GM18519 (cell line): Measurements from ENCODE around the gene URB2.
A peak's percentile ranks its signal among the peaks of the same experiment; 100 is the strongest.
"Not testable (repeated sequence)": the region's sequence is repeated elsewhere in the genome, so short reads cannot be mapped to it uniquely, and the experiment has no call there.

ENCODE experiments used
- ATAC-seq: cut with Tn5 transposase; IDR thresholded peaks from one replicate; pipeline ENCODE4 v1.9.1; 2021; ENCODE audit warnings: mild to moderate bottlenecking, moderate library complexity; ENCODE audit not compliant: unreplicated experiment, low FRiP score

URB2 gene

DNA sequence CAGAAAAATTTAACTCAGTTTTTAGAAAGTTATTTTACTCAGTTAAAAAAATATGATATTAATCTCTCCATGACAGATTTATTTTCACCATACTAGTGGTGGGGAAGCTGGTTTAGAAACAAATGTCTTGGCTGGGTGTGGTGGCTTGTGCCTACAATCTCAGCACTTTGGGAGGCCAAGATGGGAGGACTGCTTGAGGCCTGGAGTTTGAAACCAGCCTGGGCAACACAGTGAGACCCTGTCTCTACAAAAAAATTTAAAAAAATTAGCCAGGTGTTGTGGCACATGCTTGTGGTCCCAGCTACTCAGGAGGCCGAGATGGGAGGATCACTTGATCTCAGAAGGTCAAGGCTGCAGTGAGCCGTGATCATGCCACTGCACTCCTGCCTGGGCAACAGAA, 17.5 kb upstream of the URB2 start:
- ATAC-seq, result no peak

DNA sequence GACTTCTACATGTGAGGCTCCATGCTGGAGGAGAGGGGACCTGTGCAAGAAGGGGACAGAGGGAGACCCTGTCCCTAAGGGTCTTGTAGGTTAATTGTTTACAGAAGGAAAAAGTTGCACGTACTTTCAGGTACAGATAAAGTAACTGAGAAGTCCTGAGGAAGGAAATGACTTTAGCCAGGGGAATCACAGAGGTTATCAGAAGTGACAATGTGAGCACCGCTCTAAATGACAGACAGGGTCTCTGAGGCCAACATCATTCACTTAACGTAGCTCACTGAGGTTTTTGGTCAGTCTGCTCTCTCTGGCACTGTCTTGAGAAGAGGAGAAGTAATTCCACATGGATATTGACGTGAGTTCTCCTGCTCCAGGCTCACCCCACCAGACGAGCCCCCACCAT, 12.1 kb upstream of the URB2 start:
- ATAC-seq, result no peak

DNA sequence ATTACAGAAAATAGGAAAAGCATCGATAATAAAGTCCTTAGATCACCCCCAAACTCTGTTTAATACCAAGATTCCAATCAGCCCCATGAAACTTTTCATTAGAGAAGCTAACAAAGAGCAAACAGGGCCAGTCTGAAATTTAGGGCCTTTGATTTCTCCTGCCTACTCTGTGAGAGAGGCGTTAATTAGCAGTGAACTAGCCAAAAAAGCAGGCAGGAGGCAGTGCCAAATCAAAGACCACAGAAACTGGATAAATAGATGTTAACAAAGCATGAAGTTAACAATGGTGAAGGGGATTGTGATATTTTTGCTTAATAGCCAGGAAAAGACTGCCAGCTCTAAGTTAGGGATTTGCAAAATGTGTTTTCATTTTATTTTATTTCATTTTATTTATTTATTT, 11.3 kb upstream of the URB2 start:
- no peak for ATAC-seq

DNA sequence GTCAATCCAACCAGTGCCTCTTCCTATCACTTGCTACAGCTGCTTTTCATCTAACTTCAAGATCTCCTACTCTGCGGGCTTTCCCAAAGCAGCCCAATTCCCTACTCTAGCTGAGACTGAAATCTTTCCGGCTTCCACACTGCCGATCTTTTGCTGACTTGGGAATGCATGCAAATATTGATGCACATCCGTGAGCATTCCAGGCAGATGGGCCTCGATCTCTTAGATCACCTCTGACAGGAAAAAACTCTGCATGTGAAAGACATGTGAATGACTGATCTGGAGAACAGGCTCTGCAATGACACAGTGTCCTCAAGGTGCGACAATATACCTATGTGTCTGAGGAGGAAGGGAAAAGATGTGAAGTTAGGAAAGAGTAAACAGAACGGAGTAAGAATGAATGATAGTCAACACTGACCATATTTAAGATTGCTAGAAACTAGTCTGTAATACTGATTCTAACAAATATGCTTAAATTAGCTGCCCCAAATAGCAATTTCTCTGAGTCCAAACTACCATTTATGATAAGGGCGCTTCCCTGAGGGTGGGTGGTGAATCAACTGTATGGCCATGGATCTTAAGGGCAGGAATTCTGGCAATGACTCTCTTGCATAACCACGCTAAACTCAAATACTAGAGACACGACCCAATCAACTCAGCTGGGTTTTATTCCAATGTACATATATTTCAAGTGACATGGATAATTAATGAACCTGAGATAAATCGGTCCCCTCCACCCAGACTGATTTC, 8.5 kb upstream of the URB2 start:
- no peak for ATAC-seq

DNA sequence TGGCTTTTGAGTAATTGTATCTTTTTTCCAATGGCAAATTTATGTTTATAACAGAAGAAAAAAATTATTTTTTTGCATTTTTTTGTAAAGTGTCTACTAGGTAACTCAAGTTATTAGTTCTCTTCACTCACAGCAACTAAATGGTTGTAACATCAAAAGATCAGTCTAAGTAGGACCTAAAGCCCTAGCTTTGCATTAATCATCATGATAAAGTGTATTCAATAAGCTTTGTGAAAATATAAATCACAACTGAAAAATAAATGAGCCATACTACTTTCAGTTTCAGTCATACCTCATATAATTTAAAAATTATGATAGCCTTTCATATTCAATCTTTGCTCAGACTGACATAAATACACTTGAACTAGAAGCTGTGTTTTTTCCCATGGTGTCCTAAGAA, 7.0 kb upstream of the URB2 start:
- ATAC-seq, result no peak

DNA sequence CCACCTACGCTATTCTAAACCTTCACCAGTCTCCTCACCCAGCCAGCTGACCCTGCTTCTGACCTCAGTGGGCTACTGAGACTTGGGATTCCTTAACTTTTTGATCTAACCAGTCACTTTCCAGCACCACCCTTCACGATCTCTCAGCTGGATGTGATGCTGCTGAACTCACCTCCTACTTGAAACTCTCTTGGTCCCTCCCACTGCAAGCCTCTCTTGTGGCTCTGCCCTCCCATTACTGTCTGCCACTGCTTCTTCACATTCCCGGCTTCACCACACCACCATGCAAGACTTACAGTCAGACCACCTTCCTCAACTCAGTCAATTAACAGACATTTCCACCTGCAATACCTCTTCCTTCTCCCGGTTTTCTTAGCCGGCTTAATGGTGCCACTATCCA, 6.4 kb upstream of the URB2 start:
- ATAC-seq, result no peak

DNA sequence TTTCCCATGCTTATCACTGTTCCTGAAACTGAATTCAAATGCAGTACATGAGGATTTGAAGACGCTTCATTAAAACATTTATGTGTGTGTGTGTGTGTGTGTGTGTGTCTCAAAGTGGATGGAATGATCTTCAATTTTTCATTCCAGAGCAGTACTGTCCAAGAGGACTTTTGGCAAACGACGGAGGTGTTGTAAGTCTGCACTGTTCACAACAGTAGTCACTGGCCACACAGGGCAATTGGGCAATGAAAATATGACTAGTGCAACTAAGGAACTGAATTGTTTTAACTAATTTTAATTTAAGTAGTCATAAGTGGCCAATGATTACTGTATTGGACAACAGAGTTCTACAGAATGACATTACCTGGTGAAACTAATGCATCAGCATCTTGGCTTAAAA, 5.2 kb upstream of the URB2 start:
- ATAC-seq, result no peak

DNA sequence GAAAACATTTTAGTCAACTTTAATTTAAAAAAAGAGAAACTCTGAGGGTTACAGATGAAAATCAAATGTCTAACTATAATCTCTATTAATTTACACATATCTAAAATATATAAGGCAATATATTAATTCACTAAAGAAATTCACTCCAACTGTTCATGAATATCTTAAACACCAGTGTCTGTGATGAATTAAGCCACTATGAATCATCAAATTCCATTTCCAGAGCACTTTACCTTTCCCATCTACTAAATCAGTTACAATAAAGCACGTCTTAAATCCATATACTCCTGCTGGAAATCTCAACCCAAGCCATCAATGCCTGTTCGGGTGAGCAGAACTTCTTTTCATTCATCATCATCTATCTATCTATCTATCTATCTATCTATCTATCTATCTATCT, 4.4 kb upstream of the URB2 start:
- ATAC-seq, result no peak

DNA sequence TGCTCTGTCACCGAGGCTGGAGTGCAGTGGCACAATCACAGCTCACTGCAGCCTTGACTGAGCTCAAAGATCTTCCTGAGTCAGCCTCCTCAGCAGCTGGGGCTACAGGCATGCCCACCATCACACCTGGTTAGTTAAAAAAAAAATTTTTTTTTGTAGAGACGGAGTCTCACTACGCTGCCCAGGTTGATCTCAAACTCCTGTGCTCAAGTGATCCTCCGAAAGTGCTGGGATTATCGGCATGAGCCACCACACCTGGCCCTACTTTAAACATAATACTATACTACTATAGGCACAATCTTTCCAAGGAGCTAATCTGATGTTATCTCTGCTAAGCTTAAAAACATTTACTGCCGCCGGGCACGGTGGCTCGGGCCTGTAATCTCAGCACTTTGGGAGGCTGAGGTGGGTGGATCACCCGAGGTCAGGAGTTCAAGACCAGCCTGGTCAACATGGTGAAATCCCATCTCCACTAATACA, 3.4 kb upstream of the URB2 start:
- not testable (repeated sequence) for ATAC-seq

DNA sequence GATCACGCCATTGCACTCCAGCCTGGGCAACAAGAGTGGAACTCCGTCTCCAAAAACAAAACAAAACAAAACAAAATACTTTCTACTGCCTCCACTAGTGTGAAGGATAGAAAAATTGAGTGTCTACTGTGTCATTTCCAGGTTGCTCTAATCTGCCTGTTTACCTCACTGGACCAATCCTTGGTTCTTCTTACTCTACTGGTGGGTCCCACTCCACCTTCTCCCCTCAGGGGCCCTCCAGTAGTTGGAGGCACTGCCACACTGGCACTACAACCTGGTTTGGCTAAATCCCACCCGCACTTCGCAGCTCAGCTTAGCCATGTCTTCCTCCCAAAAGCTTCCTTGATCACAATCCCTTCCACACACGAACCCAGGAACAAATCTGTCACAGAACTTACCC, 2.8 kb upstream of the URB2 start:
- ATAC-seq, result no peak

DNA sequence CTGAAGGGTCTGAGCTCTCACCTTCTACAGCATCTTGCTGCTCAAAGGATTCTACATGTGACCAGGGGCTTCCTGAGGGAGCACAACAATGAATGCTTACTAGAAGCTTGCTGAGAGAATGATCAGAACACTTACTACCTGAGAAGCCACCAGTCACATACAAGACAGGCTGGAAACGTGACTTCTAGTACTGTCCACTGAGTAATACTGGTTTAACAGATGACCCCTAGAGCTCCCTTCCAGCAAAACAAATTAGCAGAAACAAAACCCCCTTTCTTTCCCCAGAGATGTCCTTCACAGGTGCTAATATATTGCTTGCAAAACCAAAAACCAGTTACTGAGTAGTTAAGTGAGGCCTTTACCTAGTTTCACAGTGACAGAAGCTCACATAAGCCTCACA, 2.2 kb upstream of the URB2 start:
- no peak for ATAC-seq

DNA sequence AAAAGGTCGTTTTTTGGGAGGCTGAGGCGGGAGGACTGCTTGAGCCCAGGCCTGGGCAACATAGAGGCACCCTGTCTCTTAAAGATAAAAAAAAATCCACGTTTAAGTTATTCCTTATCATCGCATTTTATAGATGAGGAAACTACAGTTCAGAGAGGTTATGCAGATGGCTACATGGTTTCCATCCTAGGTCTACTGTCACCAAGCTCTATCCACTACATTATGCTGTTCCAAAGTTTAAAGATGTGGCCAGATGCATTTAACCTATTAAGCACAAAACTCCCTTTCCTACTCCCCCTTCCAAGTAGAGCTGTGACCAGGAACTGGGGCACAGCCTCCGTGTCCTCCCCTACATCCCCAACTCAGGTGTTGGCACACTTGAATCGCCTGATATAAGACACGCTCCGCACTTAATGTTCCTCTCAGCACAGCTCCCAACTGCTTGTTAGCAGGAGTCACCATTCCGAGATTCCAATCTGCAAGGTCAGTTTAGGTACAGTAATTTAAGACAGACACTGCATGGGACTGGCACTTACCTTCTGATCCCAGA, 1.5 kb upstream of the URB2 start:
- no peak for ATAC-seq

DNA sequence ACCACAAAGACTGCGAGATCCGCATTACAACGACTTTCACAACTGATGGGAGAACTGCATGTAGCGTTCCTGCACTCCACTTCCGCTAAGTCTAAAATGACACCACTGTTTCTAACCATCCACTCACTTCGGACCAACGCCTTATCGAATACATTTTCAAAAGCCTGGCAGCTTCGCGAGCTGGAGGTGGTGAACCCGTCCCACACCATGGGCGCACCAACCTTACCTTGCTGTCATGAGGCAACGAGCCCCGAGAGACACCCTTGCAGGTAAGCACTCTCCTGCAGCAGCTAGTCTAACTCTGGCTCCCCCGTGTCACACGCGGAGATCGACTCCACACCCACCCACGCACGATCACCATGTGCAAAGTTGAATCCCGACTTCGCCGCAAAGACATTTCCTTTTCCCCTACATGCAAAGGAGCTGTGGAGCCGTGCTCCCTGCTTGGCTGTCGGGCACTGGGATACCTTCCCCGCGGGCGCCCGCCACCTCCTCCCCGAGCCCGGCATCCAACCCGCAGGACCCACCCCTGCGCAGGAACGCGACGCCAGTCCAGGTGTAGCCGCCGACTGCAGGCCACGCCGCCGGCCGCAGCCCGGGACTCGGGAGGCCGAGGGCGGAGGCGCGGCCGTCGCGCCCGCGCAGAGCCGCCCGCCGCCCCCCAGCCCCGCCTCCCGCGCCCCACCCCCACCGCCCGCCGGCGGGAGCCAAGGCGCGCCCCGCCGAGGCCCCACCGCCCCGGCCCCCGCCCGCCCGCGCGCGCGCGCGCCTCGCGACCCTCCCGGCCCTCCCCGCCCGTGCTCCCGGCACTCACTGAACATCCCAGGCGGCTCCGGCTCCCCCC, 754 bp upstream of the URB2 start:
- ATAC-seq, result peak; percentile 24

DNA sequence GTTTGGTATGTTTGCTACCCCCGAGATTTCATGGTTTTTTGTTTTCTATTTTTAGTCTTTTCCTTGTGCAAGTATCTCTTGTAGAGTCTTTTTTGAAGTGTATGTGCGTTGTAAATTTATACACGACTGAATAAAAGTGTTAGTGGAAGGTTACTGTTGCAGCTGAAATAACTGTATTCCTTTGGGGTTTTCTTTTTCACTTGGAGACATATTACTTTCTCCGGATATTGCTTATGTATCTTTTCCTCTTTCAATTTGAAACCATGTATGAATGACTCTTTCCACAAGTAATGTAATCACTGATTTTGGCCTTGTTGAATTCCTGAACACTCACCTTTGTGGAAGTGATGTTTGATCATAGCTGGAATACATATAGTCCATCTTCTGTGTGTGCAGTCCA, 956 bp downstream of the URB2 start:
- no peak for ATAC-seq

DNA sequence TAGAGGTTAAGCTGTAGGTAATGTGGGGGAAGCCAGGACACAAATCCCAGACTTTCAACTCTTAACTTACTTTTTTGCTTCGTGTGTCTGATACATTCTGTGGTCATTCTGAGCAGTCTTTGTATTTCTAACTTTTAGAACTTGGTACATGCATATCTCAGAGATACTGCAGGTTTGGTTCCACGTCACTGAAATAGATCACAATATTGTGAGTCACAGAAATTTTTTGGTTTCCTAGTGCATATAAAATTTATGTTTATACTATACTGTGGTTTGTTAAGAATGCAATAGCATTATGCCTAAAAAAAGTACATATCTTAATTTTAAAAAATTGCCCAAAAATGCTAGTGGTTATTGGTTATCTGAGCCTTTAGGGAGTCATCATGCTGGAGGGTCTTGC, 3.2 kb downstream of the URB2 start:
- ATAC-seq, result no peak

DNA sequence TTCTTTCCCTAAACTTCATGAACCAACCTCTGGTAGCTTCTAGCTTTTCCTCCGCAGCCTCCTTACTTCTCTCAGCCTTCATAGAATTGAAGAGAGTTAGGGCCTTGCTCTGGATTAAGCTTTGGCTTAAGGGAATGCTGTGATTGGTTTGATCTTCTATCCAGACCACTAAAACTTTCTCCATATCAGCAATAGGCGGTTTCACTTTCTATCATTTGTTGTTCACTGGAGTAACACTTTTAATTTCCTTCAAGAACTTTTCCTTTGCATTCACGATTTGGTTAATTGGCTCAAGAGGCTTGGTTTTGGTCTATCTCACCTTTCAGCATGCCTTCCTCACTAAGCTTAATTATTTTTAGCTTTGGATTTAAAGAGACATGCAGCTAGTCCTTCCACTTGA, 5.1 kb downstream of the URB2 start:
- no peak for ATAC-seq

DNA sequence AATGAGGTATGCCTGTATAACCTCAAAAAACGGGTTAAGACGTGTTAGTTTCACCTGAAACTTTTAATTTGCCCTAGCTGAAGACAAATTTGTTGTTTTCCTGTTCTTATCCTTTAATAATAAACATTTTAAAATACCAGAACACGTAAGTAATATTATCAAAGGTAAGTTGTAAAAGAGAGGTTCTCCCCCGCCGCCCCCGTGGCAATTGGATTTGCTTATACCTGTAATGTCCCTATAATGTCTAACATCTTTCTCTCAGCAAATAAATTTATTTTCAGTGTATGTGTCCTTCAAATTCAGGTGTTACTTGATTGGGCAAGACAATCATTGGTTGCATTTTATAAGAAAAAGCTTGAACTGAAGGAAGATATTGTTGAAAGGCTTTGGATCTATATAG, 5.9 kb downstream of the URB2 start:
- no peak for ATAC-seq

DNA sequence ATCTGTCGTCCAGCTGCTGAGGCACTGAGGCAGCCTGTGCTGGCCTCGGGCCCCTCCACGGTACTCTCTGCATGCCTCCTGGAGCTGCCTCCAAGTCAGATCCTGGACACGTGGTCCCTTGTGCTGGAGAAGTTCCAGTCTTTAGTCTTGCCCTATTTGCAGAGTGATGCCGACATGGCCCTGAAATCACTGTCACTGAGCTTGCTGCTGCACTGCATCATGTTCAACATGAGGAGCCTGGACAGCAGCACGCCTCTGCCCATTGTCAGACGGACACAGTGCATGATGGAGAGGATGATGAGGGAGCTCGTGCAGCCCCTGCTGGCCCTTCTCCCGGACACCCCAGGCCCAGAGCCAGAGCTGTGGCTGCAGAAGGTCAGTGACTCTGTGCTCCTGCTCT, 10.0 kb downstream of the URB2 start:
- ATAC-seq, result no peak

DNA sequence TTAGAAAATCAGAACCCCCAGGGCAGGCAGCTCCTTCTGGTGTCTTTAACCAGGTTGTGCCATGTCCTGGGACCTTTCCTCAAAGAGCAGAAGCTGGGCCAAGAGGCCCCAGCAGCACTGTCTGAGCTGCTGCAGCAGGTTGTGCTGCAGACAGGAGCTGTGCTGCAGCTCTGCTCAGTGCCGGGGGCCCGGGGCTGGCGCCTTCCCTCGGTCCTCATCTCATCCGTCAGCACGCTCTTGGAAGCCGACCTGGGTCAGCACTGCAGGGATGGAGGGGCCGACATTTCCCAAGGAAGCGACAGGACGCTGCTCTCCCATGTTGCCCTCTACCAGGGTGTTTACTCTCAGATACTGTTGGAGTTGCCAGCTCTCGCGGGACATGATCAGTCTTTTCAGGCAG, 11.7 kb downstream of the URB2 start:
- ATAC-seq, result no peak

DNA sequence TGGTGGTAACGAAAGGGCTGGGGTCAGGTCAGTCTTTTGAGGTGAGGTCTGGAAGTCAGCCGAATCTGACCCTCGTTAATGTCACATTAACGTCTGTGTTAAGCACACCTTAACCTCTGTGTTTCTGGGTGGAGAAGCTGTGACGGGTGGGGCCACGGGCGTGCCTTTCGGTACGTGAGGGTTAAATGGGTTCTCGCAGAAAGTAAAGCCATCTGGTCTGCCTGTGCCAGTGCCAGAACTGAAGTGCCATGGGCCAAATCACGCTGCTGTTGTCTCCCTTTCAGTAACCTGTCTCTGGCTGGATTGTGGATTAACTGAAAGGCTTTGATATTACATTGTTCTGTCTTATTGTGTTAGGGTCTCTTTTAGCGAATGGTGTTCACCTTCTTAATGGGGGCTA, 14.4 kb downstream of the URB2 start:
- ATAC-seq, result no peak

DNA sequence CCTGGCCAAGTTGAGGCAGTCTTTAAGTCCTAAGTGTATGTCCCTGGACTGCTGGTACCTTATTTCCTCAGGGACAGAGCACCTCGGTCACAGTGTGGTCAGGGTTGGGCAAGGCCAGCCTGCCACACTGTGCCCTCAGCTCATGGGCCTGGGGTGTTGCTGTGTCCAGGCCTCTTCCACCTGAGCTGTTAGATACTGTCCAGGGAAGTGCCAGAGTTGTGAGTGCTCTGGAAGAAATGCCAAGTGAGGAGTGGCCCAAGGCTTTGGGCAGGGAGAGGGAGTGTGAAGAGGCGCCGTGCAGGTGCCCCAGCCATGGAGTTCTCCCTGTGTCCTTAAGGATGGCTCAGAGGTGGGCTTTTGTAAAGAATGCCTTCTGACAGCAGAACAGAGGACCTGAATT, 15.3 kb downstream of the URB2 start:
- ATAC-seq, result no peak

DNA sequence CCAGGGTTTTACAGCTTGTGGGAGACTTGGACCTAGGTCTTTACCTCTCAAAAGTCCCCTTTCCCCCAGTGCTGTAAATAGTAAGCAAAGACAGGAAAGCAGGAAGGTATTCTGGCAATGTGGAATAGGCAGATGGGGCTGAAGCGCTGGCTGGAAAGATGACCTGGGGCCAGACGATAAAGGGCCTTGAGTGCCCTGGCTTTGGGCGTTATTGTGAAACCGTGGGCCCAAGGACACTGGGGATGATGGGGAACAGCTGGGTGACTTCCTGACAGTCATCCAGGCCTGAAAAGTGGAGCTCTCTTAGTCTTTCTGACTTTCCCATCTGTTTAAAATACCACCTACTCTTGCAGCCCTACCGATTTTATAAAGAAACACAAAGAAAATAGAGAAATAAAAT, 16.3 kb downstream of the URB2 start:
- ATAC-seq, result no peak
